Mammary epithelial cell (primary cell): ENCODE results near the gene EFS.

Experiments used
- CTCF ChIP-seq, 2 donors: IDR thresholded peaks in 1 of 2; conservative IDR thresholded peaks in 1 of 2; 2 replicates each; pipeline ENCODE4 v1.5.1; 2011 to 2012; ENCODE audit warnings: inconsistent platforms in 2 of 2, low read length in 2 of 2, mild to moderate bottlenecking in 2 of 2, control low read depth in 1 of 2, low read depth in 1 of 2; ENCODE audit not compliant: insufficient read depth in 1 of 2; ENCODE audit errors: extremely low read depth in 1 of 2
- EZH2 ChIP-seq: IDR thresholded peaks from 2 replicates; pipeline ENCODE4 v1.6.1; 2012; ENCODE audit warnings: low read length, inconsistent platforms, borderline replicate concordance

GRCh38 chr14:23398348-23398747 is 33.4 kb upstream of the EFS start:
- TF ChIP-seq CTCF (conservative IDR thresholded peaks at IDR 0.05 in 1 of 2, IDR thresholded peaks at IDR 0.05 in 1 of 2; ENCODE audit: extremely low read depth in 1 of 2, insufficient read depth in 1 of 2, low read depth in 1 of 2, low read length in 2 of 2): no peak
- no peak for TF ChIP-seq EZH2
